IMR-90 (cell line): ENCODE data around the gene CAMK2G. TPM values are rescaled to one million over a fixed set of nuclear protein-coding genes. Genes with fewer than 3 reads are reported as not detected.

Experiments
- ATAC-seq: fragments of 200-7000 bp; cut with Tn5 transposase; 2 replicates; pipeline ENCODE4 v1.9.1; 2020; ENCODE audit warnings: low read depth, mild to moderate bottlenecking, moderate library complexity
- BruUV-seq: library from RNA; stranded (reverse); fragments of 400-500 nt; replicated peaks from 2 replicates; lab custom pipeline; 2021; lab: Mats Ljungman, UMichigan
- CTCF ChIA-PET: fragments of 300-600 bp; formaldehyde crosslinking; extraction: SDS; loops from one replicate; lab custom pipeline; 2021; ENCODE audit warnings: antibody characterized with exemption; lab: Yijun Ruan, JAX
- POLR2A ChIA-PET: fragments of 300-600 bp; sonication (Branson Sonifier 250); formaldehyde crosslinking; loops from one replicate; lab custom pipeline; 2022; ENCODE audit warnings: antibody characterized with exemption; ENCODE audit not compliant: unreplicated experiment; lab: Charles Lee
- DNase-seq: peaks from one replicate; pipeline ENCODE4 v3.0.0; 2013
- H2AFZ ChIP-seq: replicated peaks from 2 replicates; pipeline ENCODE3; 2013; ENCODE audit warnings: low read length, mild to moderate bottlenecking; ENCODE audit not compliant: poor library complexity
- H2AK5ac ChIP-seq: 2 replicates; pipeline ENCODE4 v1.6.1; 2013; ENCODE audit warnings: low read depth, low read length, inconsistent platforms
- H2AK9ac ChIP-seq: replicated peaks from 2 replicates; pipeline ENCODE3; 2013; ENCODE audit warnings: mild to moderate bottlenecking, low read depth, low read length, moderate library complexity; ENCODE audit not compliant: poor library complexity
- H2BK120ac ChIP-seq: 2 replicates; pipeline ENCODE4 v1.6.1; 2013; ENCODE audit warnings: low read depth, low read length, inconsistent platforms
- H2BK15ac ChIP-seq: 3 replicates; pipeline ENCODE4 v1.6.1; 2013; ENCODE audit warnings: low read depth, low read length, inconsistent platforms
- H2BK20ac ChIP-seq: 2 replicates; pipeline ENCODE4 v1.6.1; 2013; ENCODE audit warnings: low read depth, mild to moderate bottlenecking, inconsistent platforms, low read length, moderate library complexity
- H2BK5ac ChIP-seq: 2 replicates; pipeline ENCODE4 v1.6.1; 2013; ENCODE audit warnings: mild to moderate bottlenecking, low read depth, low read length, inconsistent platforms; ENCODE audit not compliant: poor library complexity, severe bottlenecking
- H3K14ac ChIP-seq: replicated peaks from 2 replicates; pipeline ENCODE4 v1.6.1; 2013; ENCODE audit warnings: low read depth, low read length, inconsistent platforms
- H3K18ac ChIP-seq: 2 replicates; pipeline ENCODE4 v1.6.1; 2013; ENCODE audit warnings: low read depth, low read length, control low read depth
- H3K23ac ChIP-seq: 2 replicates; pipeline ENCODE4 v1.6.1; 2013; ENCODE audit warnings: low read depth, low read length, inconsistent platforms
- H3K27ac ChIP-seq: 2 replicates; pipeline ENCODE4 v1.5.1; 2013; ENCODE audit warnings: mild to moderate bottlenecking, control low read depth, low read length; ENCODE audit not compliant: insufficient read depth
- H3K27me3 ChIP-seq: 2 replicates; pipeline ENCODE4 v1.6.1; 2013; ENCODE audit warnings: low read length; ENCODE audit not compliant: control insufficient read depth, insufficient read depth
- H3K36me3 ChIP-seq: 2 replicates; pipeline ENCODE4 v1.6.1; 2013; ENCODE audit warnings: low read length, mixed read lengths; ENCODE audit not compliant: control insufficient read depth, insufficient read depth
- H3K4ac ChIP-seq: 2 replicates; pipeline ENCODE4 v1.6.1; 2013; ENCODE audit warnings: low read depth, low read length, inconsistent platforms
- H3K4me1 ChIP-seq: 2 replicates; pipeline ENCODE4 v1.6.1; 2013; ENCODE audit warnings: low read length, mixed read lengths; ENCODE audit not compliant: control insufficient read depth, insufficient read depth
- H3K4me2 ChIP-seq: 2 replicates; pipeline ENCODE4 v1.6.1; 2013; ENCODE audit warnings: low read depth, mild to moderate bottlenecking, control low read depth, low read length, moderate library complexity
- H3K4me3 ChIP-seq: 2 replicates; pipeline ENCODE4 v1.5.1; 2013; ENCODE audit warnings: low read depth, mild to moderate bottlenecking, control low read depth, low read length, moderate library complexity; ENCODE audit not compliant: insufficient read depth
- H3K56ac ChIP-seq: 2 replicates; pipeline ENCODE4 v1.6.1; 2013; ENCODE audit warnings: low read length, inconsistent platforms; ENCODE audit not compliant: insufficient read depth; ENCODE audit errors: extremely low read depth
- H3K79me1 ChIP-seq, 2 experiments: 2 replicates each; pipeline ENCODE4 v1.6.1; 2013; ENCODE audit warnings: low read length in 2 of 2, inconsistent platforms in 1 of 2, low read depth in 1 of 2
- H3K9ac ChIP-seq: 2 replicates; pipeline ENCODE4 v1.6.1; 2013; ENCODE audit warnings: low read depth, low read length, control low read depth
- H3K9me1 ChIP-seq: 2 replicates; pipeline ENCODE4 v1.6.1; 2013; ENCODE audit warnings: low read length, inconsistent platforms; ENCODE audit not compliant: insufficient read depth
- H3K9me3 ChIP-seq: 2 replicates; pipeline ENCODE4 v1.6.1; 2013; ENCODE audit warnings: low read length; ENCODE audit not compliant: control insufficient read depth, insufficient read depth
- H4K20me1 ChIP-seq: 2 replicates; pipeline ENCODE4 v1.6.1; 2013; ENCODE audit warnings: low read length, inconsistent platforms; ENCODE audit not compliant: insufficient read depth
- H4K5ac ChIP-seq: 2 replicates; pipeline ENCODE4 v1.6.1; 2013; ENCODE audit warnings: mild to moderate bottlenecking, low read depth, low read length, control low read depth
- H4K8ac ChIP-seq, 2 experiments: 2 replicates each; pipeline ENCODE4 v1.6.1; 2013; ENCODE audit warnings: low read depth in 2 of 2, low read length in 2 of 2, control low read depth in 1 of 2, inconsistent platforms in 1 of 2
- H4K91ac ChIP-seq: 2 replicates; pipeline ENCODE4 v1.6.1; 2013; ENCODE audit warnings: low read depth, low read length, inconsistent platforms; ENCODE audit not compliant: insufficient read depth
- CEBPB ChIP-seq: IDR thresholded peaks from 2 replicates; pipeline ENCODE4 v1.6.1; 2012; ENCODE audit warnings: low read depth, low read length, improper control_type of control experiment
- FOS ChIP-seq: fragments of 150-350 bp; IDR thresholded peaks from 2 replicates; pipeline ENCODE4 v1.6.1; 2016; ENCODE audit warnings: low read depth, low read length
- MAFK ChIP-seq: IDR thresholded peaks from 2 replicates; pipeline ENCODE4 v1.6.1; 2012; ENCODE audit warnings: low read depth, low read length, improper control_type of control experiment
- MAZ ChIP-seq: IDR thresholded peaks from 2 replicates; pipeline ENCODE4 v1.6.1; 2012; ENCODE audit warnings: low read depth, mild to moderate bottlenecking, low read length, improper control_type of control experiment, moderate library complexity, borderline replicate concordance
- MXI1 ChIP-seq: IDR thresholded peaks from 2 replicates; pipeline ENCODE4 v1.6.1; 2012; ENCODE audit warnings: low read depth, mild to moderate bottlenecking, low read length, moderate library complexity, borderline replicate concordance
- NFE2L2 ChIP-seq: fragments of 150-350 bp; IDR thresholded peaks from 2 replicates; pipeline ENCODE4 v1.6.1; 2016; ENCODE audit warnings: low read depth, mild to moderate bottlenecking, low read length
- RAD21 ChIP-seq: IDR thresholded peaks from 2 replicates; pipeline ENCODE4 v1.6.1; 2012; ENCODE audit warnings: low read length, improper control_type of control experiment
- RCOR1 ChIP-seq: IDR thresholded peaks from 2 replicates; pipeline ENCODE4 v1.6.1; 2012; ENCODE audit warnings: mild to moderate bottlenecking, low read length, improper control_type of control experiment; ENCODE audit not compliant: insufficient replicate concordance
- RFX5 ChIP-seq: IDR thresholded peaks from 2 replicates; pipeline ENCODE4 v1.8.0; 2012; ENCODE audit warnings: low read depth, mild to moderate bottlenecking, low read length, moderate library complexity
- SMC3 ChIP-seq: fragments of 150-350 bp; IDR thresholded peaks from 2 replicates; pipeline ENCODE4 v1.6.1; 2016; ENCODE audit warnings: low read depth, mild to moderate bottlenecking, antibody characterized with exemption, low read length, moderate library complexity
- WGBS, 2 experiments: methylation state at CpG; one replicate each; pipeline versions ENCODE4 v1.1.5 to v1.1.7; 2013; ENCODE audit warnings: missing lambda C conversion rate in 2 of 2; ENCODE audit not compliant: insufficient read length in 1 of 2; ENCODE audit errors: extremely low coverage in 2 of 2; 5-methylcytosine and 5-hydroxymethylcytosine counted together
- dilution Hi-C: fragments of 300-500 bp; cut with HindIII; formaldehyde crosslinking; loops from one replicate; pipeline ENCODE4 v1.14.3; 2018; ENCODE audit warnings: low sequenced_read_pairs; ENCODE audit not compliant: unreplicated experiment
- in situ Hi-C: fragments of 300-500 bp; cut with MboI; formaldehyde crosslinking; loops from 3 replicates; pipeline ENCODE4 v1.14.3; 2019; ENCODE audit warnings: low sequenced_read_pairs, inconsistent platforms, mixed read lengths
- intact Hi-C: fragments of 100-400 bp; cut with micrococcal nuclease; formaldehyde crosslinking; loops from 2 replicates; pipeline ENCODE4 v1.10.0; 2022
- polyA plus RNA-seq, 3 experiments: library from polyadenylated mRNA; depleted of rRNA; stranded (reverse); fragments of >200 nt; gene quantifications; 2 replicates each; pipeline ENCODE4 v1.2.3, GENCODE V29; 2012; ENCODE audit warnings: low replicate concordance in 1 of 3
- total RNA-seq: library from RNA; depleted of rRNA; stranded (reverse); fragments of >200 nt; gene quantifications from 2 replicates; pipeline ENCODE4 v1.2.3, GENCODE V29; 2012
- TF ChIP-seq, protein P1 (sequence below): conservative IDR thresholded peaks from 2 replicates; pipeline ENCODE4 v1.5.1; 2012; ENCODE audit warnings: mild to moderate bottlenecking, low read depth, low read length, improper control_type of control experiment
- TF ChIP-seq, protein P2 (sequence below): fragments of 150-350 bp; IDR thresholded peaks from 2 replicates; pipeline ENCODE4 v1.6.1; 2016; ENCODE audit warnings: low read depth, mild to moderate bottlenecking, low read length, moderate library complexity, borderline replicate concordance
- TF ChIP-seq, protein P3 (sequence below): fragments of 150-350 bp; IDR thresholded peaks from 2 replicates; pipeline ENCODE4 v1.6.1; 2017; ENCODE audit warnings: mild to moderate bottlenecking, antibody characterized with exemption, low read length, low read depth

Gene CAMK2G
- total and polyA plus RNA-seq, 2 of the 4 experiments (the other 2 are of a cell fraction), result 20.4 to 25.4 TPM

DNA sequence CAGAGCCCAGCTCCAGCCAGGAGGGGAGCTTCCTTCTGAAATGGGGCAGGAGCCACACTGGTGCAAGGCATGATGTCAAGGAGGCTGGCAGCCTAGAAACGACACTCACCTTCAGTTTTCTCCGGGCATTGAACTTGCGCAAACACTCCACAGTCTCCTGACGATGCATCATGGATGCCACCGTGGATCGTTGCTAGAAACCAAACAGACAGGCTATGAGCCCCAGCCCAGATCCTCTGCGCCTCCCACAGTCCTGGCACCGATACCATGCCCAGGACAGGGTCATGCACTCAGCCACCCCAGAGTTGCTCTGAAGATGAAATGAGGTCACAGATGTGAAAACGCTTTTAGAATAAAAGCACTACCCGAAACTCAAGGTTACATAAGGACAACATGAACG lies 32.0 kb downstream of the CAMK2G start:
- no peaks in the 10 kb centered on the region for H3K27me3 ChIP-seq
- no peak overlapping the region for H2AK5ac ChIP-seq
- no peak overlapping the region for H2AK9ac ChIP-seq
- peaks cover 0 to 4% of the 10 kb centered on the region in 2 experiments; a peak in 1 of 4 replicates for H3K79me1 ChIP-seq
- no peak overlapping the region for H3K14ac ChIP-seq
- 90% methylated on average over 11 of the region's 11 CpGs; no CpG with 5 or more reads in 1 of the 2 experiments for WGBS, 2 experiments
- no peak overlapping the region for H2AFZ ChIP-seq
- no peaks in the 10 kb centered on the region for H3K9me3 ChIP-seq
- no peak overlapping the region for H2BK5ac ChIP-seq
- no peak overlapping the region for H3K56ac ChIP-seq
- no peak overlapping the region for H3K18ac ChIP-seq
- in situ Hi-C loops, result no loop called here
- H3K4me3 ChIP-seq, result no peak overlapping the region
- POLR2A ChIA-PET, result no interaction called here
- ATAC-seq (no peak), DNase-seq (no peak)
- no peak overlapping the region for H4K91ac ChIP-seq
- no peak overlapping the region for H3K4ac ChIP-seq
- H3K23ac ChIP-seq, result no peak overlapping the region
- 0 out of 2 replicates have a peak, but pooled peaks cover under 1% of the 10 kb centered on the region for H4K20me1 ChIP-seq
- H2BK20ac ChIP-seq, result no peak overlapping the region
- TF ChIP-seq RFX5 (no peak), FOS (no peak), MXI1 (no peak), SMC3 (no peak), CEBPB (no peak), MAZ (no peak), RCOR1 (no peak), RAD21 (no peak), MAFK (no peak), NFE2L2 (no peak)
- TF ChIP-seq, protein P1, sequence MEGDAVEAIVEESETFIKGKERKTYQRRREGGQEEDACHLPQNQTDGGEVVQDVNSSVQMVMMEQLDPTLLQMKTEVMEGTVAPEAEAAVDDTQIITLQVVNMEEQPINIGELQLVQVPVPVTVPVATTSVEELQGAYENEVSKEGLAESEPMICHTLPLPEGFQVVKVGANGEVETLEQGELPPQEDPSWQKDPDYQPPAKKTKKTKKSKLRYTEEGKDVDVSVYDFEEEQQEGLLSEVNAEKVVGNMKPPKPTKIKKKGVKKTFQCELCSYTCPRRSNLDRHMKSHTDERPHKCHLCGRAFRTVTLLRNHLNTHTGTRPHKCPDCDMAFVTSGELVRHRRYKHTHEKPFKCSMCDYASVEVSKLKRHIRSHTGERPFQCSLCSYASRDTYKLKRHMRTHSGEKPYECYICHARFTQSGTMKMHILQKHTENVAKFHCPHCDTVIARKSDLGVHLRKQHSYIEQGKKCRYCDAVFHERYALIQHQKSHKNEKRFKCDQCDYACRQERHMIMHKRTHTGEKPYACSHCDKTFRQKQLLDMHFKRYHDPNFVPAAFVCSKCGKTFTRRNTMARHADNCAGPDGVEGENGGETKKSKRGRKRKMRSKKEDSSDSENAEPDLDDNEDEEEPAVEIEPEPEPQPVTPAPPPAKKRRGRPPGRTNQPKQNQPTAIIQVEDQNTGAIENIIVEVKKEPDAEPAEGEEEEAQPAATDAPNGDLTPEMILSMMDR, result no peak
- TF ChIP-seq, protein P2, sequence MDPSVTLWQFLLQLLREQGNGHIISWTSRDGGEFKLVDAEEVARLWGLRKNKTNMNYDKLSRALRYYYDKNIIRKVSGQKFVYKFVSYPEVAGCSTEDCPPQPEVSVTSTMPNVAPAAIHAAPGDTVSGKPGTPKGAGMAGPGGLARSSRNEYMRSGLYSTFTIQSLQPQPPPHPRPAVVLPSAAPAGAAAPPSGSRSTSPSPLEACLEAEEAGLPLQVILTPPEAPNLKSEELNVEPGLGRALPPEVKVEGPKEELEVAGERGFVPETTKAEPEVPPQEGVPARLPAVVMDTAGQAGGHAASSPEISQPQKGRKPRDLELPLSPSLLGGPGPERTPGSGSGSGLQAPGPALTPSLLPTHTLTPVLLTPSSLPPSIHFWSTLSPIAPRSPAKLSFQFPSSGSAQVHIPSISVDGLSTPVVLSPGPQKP, result no peak
- TF ChIP-seq, protein P3, sequence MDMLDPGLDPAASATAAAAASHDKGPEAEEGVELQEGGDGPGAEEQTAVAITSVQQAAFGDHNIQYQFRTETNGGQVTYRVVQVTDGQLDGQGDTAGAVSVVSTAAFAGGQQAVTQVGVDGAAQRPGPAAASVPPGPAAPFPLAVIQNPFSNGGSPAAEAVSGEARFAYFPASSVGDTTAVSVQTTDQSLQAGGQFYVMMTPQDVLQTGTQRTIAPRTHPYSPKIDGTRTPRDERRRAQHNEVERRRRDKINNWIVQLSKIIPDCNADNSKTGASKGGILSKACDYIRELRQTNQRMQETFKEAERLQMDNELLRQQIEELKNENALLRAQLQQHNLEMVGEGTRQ, result no peak
- dilution Hi-C loops, result no loop called here
- H4K8ac ChIP-seq, result no peak overlapping the region
- H3K9ac ChIP-seq, result no peak overlapping the region
- H3K9me1 ChIP-seq, result peaks cover 13% of the 10 kb centered on the region; the same call in 1 of the 2 replicates
- CTCF ChIA-PET, result no interaction called here
- no peak overlapping the region for H4K5ac ChIP-seq
- H2BK120ac ChIP-seq, result no peak overlapping the region
- H3K27ac ChIP-seq, result no peak overlapping the region
- no peak overlapping the region for H3K4me2 ChIP-seq
- peaks cover 33% of the 10 kb centered on the region for H3K36me3 ChIP-seq
- H2BK15ac ChIP-seq, result no peak overlapping the region
- intact Hi-C loops, result no loop called here
- peaks cover 6% of the 10 kb centered on the region for H3K4me1 ChIP-seq
- BruUV-seq, result no TSS peak
